NCI-H345 treated with DMSO at 0.1 percent for 48 hours (cell line): ENCODE data around the gene POLR1C.
A peak's percentile ranks its signal among the peaks of the same experiment; 100 is the strongest.
"Not testable (repeated sequence)": the region's sequence is repeated elsewhere in the genome, so short reads cannot be mapped to it uniquely, and the experiment has no call there.

Experiments
- DNase-seq: peaks from one replicate; lab custom pipeline; 2025; ENCODE audit not compliant: unreplicated experiment; lab: John Stamatoyannopoulos, UW

The POLR1C gene

GRCh38 chr6:43516697-43517504 is at the start of gene POLR1C, which contains the start of gene YIPF3:
TSS of gene POLR1C (plus strand) at chr6:43517089. CDS start at chr6:43517110, 21 bp downstream.
TSS of gene YIPF3 (minus strand) at chr6:43516926. CDS start at chr6:43516807, 119 bp downstream.
- peak; percentile 97 for DNase-seq

GRCh38 chr6:43467265-43467664 is 49.6 kb upstream of the POLR1C start:
- DNase-seq: not testable (repeated sequence)

GRCh38 chr6:43467752-43468151 is 49.1 kb upstream of the POLR1C start:
- no peak for DNase-seq

- no peak for DNase-seq
These were observed 48.6 kb upstream of the POLR1C start for GRCh38 chr6:43468240-43468639.

GRCh38 chr6:43468748-43469681 is 47.9 kb upstream of the POLR1C start:
- DNase-seq: peak; percentile 17

- DNase-seq: no peak
These were observed 46.9 kb upstream of the POLR1C start for GRCh38 chr6:43469947-43470346.

- no peak for DNase-seq
These were observed 45.5 kb upstream of the POLR1C start for GRCh38 chr6:43471399-43471798.

GRCh38 chr6:43472515-43472914 is 44.4 kb upstream of the POLR1C start:
- DNase-seq: no peak

- no peak for DNase-seq
These were observed 41.4 kb upstream of the POLR1C start for GRCh38 chr6:43475516-43475915.

GRCh38 chr6:43476746-43477145 is 40.1 kb upstream of the POLR1C start:
- no peak for DNase-seq

- peak; percentile 66 for DNase-seq
These were observed 39.5 kb upstream of the POLR1C start, which contains the start of gene TJAP1 for GRCh38 chr6:43477235-43478007. TSS of gene TJAP1 (plus strand) at chr6:43477570. CDS start at chr6:43499002, 21,432 bp downstream.

- DNase-seq: no peak
These were observed 38.9 kb upstream of the POLR1C start for GRCh38 chr6:43478008-43478372.

GRCh38 chr6:43481075-43481474 is 35.8 kb upstream of the POLR1C start:
- DNase-seq: no peak

- no peak for DNase-seq
These were observed 35.2 kb upstream of the POLR1C start for GRCh38 chr6:43481591-43482236.

- no peak for DNase-seq
These were observed 28.1 kb upstream of the POLR1C start for GRCh38 chr6:43488667-43489276.

- no peak for DNase-seq
These were observed 27.4 kb upstream of the POLR1C start for GRCh38 chr6:43489277-43490072.

- DNase-seq: no peak
These were observed 26.4 kb upstream of the POLR1C start for GRCh38 chr6:43490523-43490939.

GRCh38 chr6:43491750-43492661 is 24.9 kb upstream of the POLR1C start:
- no peak for DNase-seq
